HL-60 (cell line): ENCODE data around the gene ATP8A1.
"Not testable (repeated sequence)": the region's sequence is repeated elsewhere in the genome, so short reads cannot be mapped to it uniquely, and the experiment has no call there.

ENCODE experiments used
- DNase-seq, 2 experiments: peaks; one replicate each; pipeline ENCODE4 v3.0.0-alpha.2; 2010 to 2020; ENCODE audit warnings: low read depth in 1 of 2, low spot score in 1 of 2
- H3K27ac ChIP-seq: fragments of 250-450 bp; sonication (Bioruptor Pico); replicated peaks from 2 replicates; pipeline ENCODE4 v1.5.1; 2020; ENCODE audit warnings: mild to moderate bottlenecking, moderate library complexity
- H3K27me3 ChIP-seq: fragments of 250-450 bp; sonication (Bioruptor Pico); 2 replicates; pipeline ENCODE4 v1.5.1; 2021; ENCODE audit warnings: mild to moderate bottlenecking, moderate library complexity; ENCODE audit not compliant: insufficient read depth, poor library complexity, severe bottlenecking
- H3K4me3 ChIP-seq: replicated peaks from 2 replicates; pipeline ENCODE4 v1.5.1; 2011; ENCODE audit warnings: mild to moderate bottlenecking, control low read depth, low read length; ENCODE audit not compliant: insufficient read depth
- CTCF ChIP-seq: IDR thresholded peaks from one replicate; pipeline ENCODE4 v1.5.1; 2011; ENCODE audit warnings: low read length, control low read depth, inconsistent platforms; ENCODE audit not compliant: insufficient read depth
- GABPA ChIP-seq: IDR thresholded peaks from 2 replicates; pipeline ENCODE4 v1.6.1; 2012; ENCODE audit warnings: low read depth
- POLR2AphosphoS5 ChIP-seq: IDR thresholded peaks from 2 replicates; pipeline ENCODE4 v1.6.1; 2012; ENCODE audit warnings: low read depth
- REST ChIP-seq: IDR thresholded peaks from 2 replicates; pipeline ENCODE4 v1.6.1; 2012; ENCODE audit warnings: low read depth; ENCODE audit not compliant: insufficient replicate concordance
- SPI1 ChIP-seq: IDR thresholded peaks from 2 replicates; pipeline ENCODE4 v1.6.1; 2012; ENCODE audit warnings: low read depth, mild to moderate bottlenecking, borderline replicate concordance

Gene ATP8A1

DNA sequence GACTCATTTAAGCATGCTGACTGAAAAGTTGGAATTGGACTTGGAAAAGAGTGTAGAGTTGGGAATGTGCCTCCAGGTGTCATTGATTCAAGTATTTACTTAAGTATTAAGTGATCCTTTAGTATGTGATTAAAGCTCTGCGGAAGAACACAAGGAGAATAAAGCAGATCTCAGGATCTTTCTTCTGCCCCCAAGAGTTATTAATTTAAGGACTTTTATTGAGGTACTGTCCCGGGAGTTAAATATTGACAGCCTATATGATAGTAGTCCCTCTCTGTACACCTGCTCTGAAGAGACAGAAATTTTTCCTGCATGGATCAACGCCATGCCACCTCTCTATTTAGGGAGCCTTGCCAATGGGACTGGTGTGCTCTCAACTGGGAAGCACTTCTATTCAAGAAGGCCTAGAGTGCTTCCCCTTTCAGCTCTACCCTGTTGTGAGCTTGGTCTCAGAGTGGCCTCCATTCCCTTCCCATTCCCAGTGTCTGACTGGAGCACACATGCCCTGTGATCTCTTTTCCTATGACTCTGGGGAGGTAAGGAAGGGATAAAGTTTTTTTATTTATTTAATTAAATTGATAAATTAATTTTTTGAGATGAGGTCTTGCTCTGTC lies 183.7 kb downstream of the ATP8A1 start:
- no peak for TF ChIP-seq SPI1
- no peak for TF ChIP-seq CTCF
- TF ChIP-seq POLR2AphosphoS5: no peak
- no peak for TF ChIP-seq REST
- no peak for TF ChIP-seq GABPA
- Histone ChIP-seq H3K27me3 (no peaks in the 10 kb centered on the region), H3K4me3 (no peak overlapping the region), H3K27ac (no peak overlapping the region)
- DNase-seq: no peak

GRCh38 chr4:42471896-42472295 lies 185.0 kb downstream of the ATP8A1 start:
- H3K4me3 ChIP-seq: no peak overlapping the region
- no peak overlapping the region for H3K27ac ChIP-seq
- no peak for DNase-seq
- no peaks in the 10 kb centered on the region for H3K27me3 ChIP-seq
- TF ChIP-seq POLR2AphosphoS5: no peak
- TF ChIP-seq GABPA: no peak
- no peak for TF ChIP-seq SPI1
- no peak for TF ChIP-seq CTCF
- TF ChIP-seq REST: no peak

GRCh38 chr4:42470023-42470422 lies 186.9 kb downstream of the ATP8A1 start:
- Histone ChIP-seq H3K27me3 (no peaks in the 10 kb centered on the region), H3K4me3 (no peak overlapping the region), H3K27ac (no peak overlapping the region)
- TF ChIP-seq POLR2AphosphoS5 (no peak), CTCF (no peak), GABPA (no peak), SPI1 (no peak), REST (no peak)
- DNase-seq: no peak

DNA sequence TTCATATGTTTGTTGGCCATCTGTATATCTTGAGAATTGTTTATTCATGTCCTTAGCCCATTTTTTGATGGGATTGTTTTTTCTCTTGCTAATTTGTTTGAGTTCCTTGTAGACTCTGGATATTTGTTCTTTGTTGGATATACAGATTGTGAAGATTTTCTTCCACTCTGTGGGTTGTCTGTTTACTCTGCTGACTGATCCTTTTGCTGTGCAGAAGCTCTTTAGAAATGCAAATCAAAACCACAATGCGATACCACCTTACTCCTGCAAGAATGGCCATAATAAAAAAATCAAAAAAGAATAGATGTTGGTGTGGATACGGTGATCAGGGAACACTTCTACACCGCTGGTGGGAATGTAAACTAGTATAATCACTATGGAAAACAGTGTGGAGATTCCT lies 189.1 kb downstream of the ATP8A1 start:
- not testable (repeated sequence) for H3K4me3 ChIP-seq, DNase-seq, H3K27me3 ChIP-seq, H3K27ac ChIP-seq
